Neuronal stem cell (in vitro differentiated cells): Measurements from ENCODE around the gene NUP210L. TPM values are rescaled to one million over a fixed set of nuclear protein-coding genes. Genes with fewer than 3 reads are reported as not detected.

ENCODE experiments used
- DNase-seq: peaks from one replicate; pipeline ENCODE4 v3.0.0-alpha.2; 2013; ENCODE audit warnings: low spot score
- H2AFZ ChIP-seq: one replicate; pipeline ENCODE4 v1.6.1; 2013; ENCODE audit warnings: mild to moderate bottlenecking, low read length, inconsistent platforms
- H2AK5ac ChIP-seq: 2 replicates; pipeline ENCODE4 v1.6.1; 2013; ENCODE audit warnings: low read depth, mild to moderate bottlenecking, inconsistent platforms, low read length, moderate library complexity, mixed read lengths
- H2BK120ac ChIP-seq: 2 replicates; pipeline ENCODE4 v1.6.1; 2013; ENCODE audit warnings: low read depth, mild to moderate bottlenecking, inconsistent platforms, low read length, moderate library complexity, mixed read lengths
- H2BK12ac ChIP-seq: one replicate; pipeline ENCODE4 v1.6.1; 2013; ENCODE audit warnings: low read length, inconsistent platforms
- H2BK15ac ChIP-seq: 2 replicates; pipeline ENCODE4 v1.6.1; 2013; ENCODE audit warnings: mild to moderate bottlenecking, low read length, inconsistent platforms, mixed read lengths
- H2BK5ac ChIP-seq: one replicate; pipeline ENCODE4 v1.6.1; 2013; ENCODE audit warnings: inconsistent platforms, mild to moderate bottlenecking, low read length, moderate library complexity
- H3K14ac ChIP-seq: one replicate; pipeline ENCODE4 v1.6.1; 2013; ENCODE audit warnings: low read length, inconsistent platforms
- H3K18ac ChIP-seq: 2 replicates; pipeline ENCODE4 v1.6.1; 2013; ENCODE audit warnings: low read length, inconsistent platforms
- H3K23ac ChIP-seq: 2 replicates; pipeline ENCODE4 v1.6.1; 2013; ENCODE audit warnings: low read depth, mild to moderate bottlenecking, mixed read lengths, low read length, inconsistent platforms; ENCODE audit not compliant: poor library complexity
- H3K27ac ChIP-seq: replicated peaks from 3 replicates; pipeline ENCODE4 v1.5.1; 2013; ENCODE audit warnings: low read length, inconsistent platforms
- H3K27me3 ChIP-seq, 3 experiments: 2 replicates each; pipeline ENCODE4 v1.6.1; 2013; ENCODE audit warnings: low read length in 3 of 3, mild to moderate bottlenecking in 2 of 3, inconsistent platforms in 1 of 3, low read depth in 1 of 3, mixed read lengths in 1 of 3, moderate library complexity in 1 of 3; ENCODE audit not compliant: control insufficient read depth in 3 of 3, insufficient read depth in 3 of 3
- H3K36me3 ChIP-seq, 2 donors: replicated peaks in 1 of 2; 2 replicates each; pipeline ENCODE4 v1.6.1; 2013; ENCODE audit warnings: low read length in 2 of 2; ENCODE audit not compliant: control insufficient read depth in 2 of 2, insufficient read depth in 2 of 2
- H3K4ac ChIP-seq: 2 replicates; pipeline ENCODE4 v1.6.1; 2013; ENCODE audit warnings: inconsistent platforms, mild to moderate bottlenecking, low read length, moderate library complexity
- H3K4me1 ChIP-seq, 2 donors: 1 replicate in 1 of 2; 2 replicates in 1 of 2; pipeline ENCODE4 v1.6.1; 2013; ENCODE audit warnings: low read length in 2 of 2, low read depth in 1 of 2; ENCODE audit not compliant: control insufficient read depth in 2 of 2, insufficient read depth in 1 of 2
- H3K4me2 ChIP-seq: one replicate; pipeline ENCODE4 v1.6.1; 2013; ENCODE audit warnings: mild to moderate bottlenecking, low read length, inconsistent platforms; ENCODE audit not compliant: insufficient read depth, poor library complexity, severe bottlenecking
- H3K4me3 ChIP-seq, 2 donors: 2 replicates each; pipeline ENCODE4 v1.5.1; 2013; ENCODE audit warnings: low read length in 2 of 2, mild to moderate bottlenecking in 2 of 2, inconsistent platforms in 1 of 2, moderate library complexity in 1 of 2
- H3K79me1 ChIP-seq: one replicate; pipeline ENCODE4 v1.6.1; 2013; ENCODE audit warnings: low read depth, mild to moderate bottlenecking, inconsistent platforms, low read length, moderate library complexity
- H3K9ac ChIP-seq: one replicate; pipeline ENCODE4 v1.6.1; 2013; ENCODE audit warnings: mild to moderate bottlenecking, low read depth, low read length, inconsistent platforms; ENCODE audit not compliant: poor library complexity
- H3K9me3 ChIP-seq, 2 donors: replicated peaks in 1 of 2; 2 replicates each; pipeline versions ENCODE3 to v1.6.1; 2013; ENCODE audit warnings: low read length in 2 of 2, mild to moderate bottlenecking in 2 of 2, inconsistent platforms in 1 of 2, low read depth in 1 of 2, mixed read lengths in 1 of 2, moderate library complexity in 1 of 2; ENCODE audit not compliant: control insufficient read depth in 2 of 2, insufficient read depth in 1 of 2
- H4K8ac ChIP-seq: one replicate; pipeline ENCODE4 v1.6.1; 2013; ENCODE audit warnings: low read depth, mild to moderate bottlenecking, inconsistent platforms, low read length, moderate library complexity
- H4K91ac ChIP-seq: one replicate; pipeline ENCODE4 v1.6.1; 2013; ENCODE audit warnings: low read length, low read depth, mild to moderate bottlenecking, inconsistent platforms; ENCODE audit not compliant: poor library complexity
- WGBS, 2 donors: extraction: QIAGEN DNeasy Blood & Tissue Kit; methylation state at CpG; one replicate each; pipeline ENCODE4 v1.1.7; 2013; ENCODE audit warnings: missing lambda C conversion rate in 2 of 2, mixed read lengths in 1 of 2; ENCODE audit not compliant: insufficient read length in 2 of 2, insufficient replicate concordance in 1 of 2; ENCODE audit errors: extremely low coverage in 2 of 2; 5-methylcytosine and 5-hydroxymethylcytosine counted together
- small RNA-seq: library from polyadenylated mRNA; stranded (forward); fragments of <200 nt; extraction: miRNeasy Mini kit (QIAGEN cat#:217004); gene quantifications from one replicate; pipeline ENCODE3, GENCODE V24; 2013; ENCODE audit not compliant: insufficient read depth

Gene NUP210L

GRCh38 chr1:153944005-153944826 lies 210.7 kb downstream of the NUP210L start:
- Histone ChIP-seq H3K4me1 (peaks cover 7 to 13% of the 10 kb centered on the region in 2 donors), H3K27ac (no peak overlapping the region), H4K8ac (no peak overlapping the region), H2BK5ac (no peak overlapping the region), H2AFZ (no peak overlapping the region), H3K36me3 (peaks cover 10 to 78% of the 10 kb centered on the region in 2 donors), H3K79me1 (peaks cover 4% of the 10 kb centered on the region), H4K91ac (no peak overlapping the region), H3K27me3 (peaks cover 0 to 3% (median 0%) of the 10 kb centered on the region in 3 experiments), H3K9me3 (no peaks in the 10 kb centered on the region), H2BK12ac (no peak overlapping the region), H3K4me2 (no peak overlapping the region), H2AK5ac (no peak overlapping the region), H3K18ac (no peak overlapping the region), H3K4me3 (peak overlapping the region; percentile 13 to 89), H3K14ac (no peak overlapping the region), H3K4ac (no peak overlapping the region), H2BK120ac (no peak overlapping the region), H2BK15ac (no peak overlapping the region), H3K23ac (no peak overlapping the region), H3K9ac (peak overlapping the region; percentile 52)
- DNase-seq: no peak
- WGBS, 2 donors: no CpG with 5 or more reads among the region's 15 CpGs

GRCh38 chr1:153942766-153943549 lies 211.9 kb downstream of the NUP210L start:
- no peak overlapping the region for H3K14ac ChIP-seq
- H3K9me3 ChIP-seq: no peaks in the 10 kb centered on the region
- no peak overlapping the region for H3K23ac ChIP-seq
- no peak overlapping the region for H2AFZ ChIP-seq
- DNase-seq: no peak
- peaks cover 7 to 13% of the 10 kb centered on the region in 2 donors for H3K4me1 ChIP-seq
- no peak overlapping the region for H3K27ac ChIP-seq
- H4K91ac ChIP-seq: no peak overlapping the region
- H4K8ac ChIP-seq: no peak overlapping the region
- H3K4me3 ChIP-seq: peak overlapping the region in 1 of 2 donors; percentile 4
- H3K79me1 ChIP-seq: peaks cover 4% of the 10 kb centered on the region
- no peak overlapping the region for H2BK120ac ChIP-seq
- no peak overlapping the region for H2BK12ac ChIP-seq
- WGBS, 2 donors: no CpG with 5 or more reads among the region's 11 CpGs
- H3K9ac ChIP-seq: no peak overlapping the region
- H3K27me3 ChIP-seq: peaks cover 0 to 3% (median 0%) of the 10 kb centered on the region in 3 experiments
- H2BK5ac ChIP-seq: no peak overlapping the region
- no peak overlapping the region for H3K4ac ChIP-seq
- no peak overlapping the region for H3K4me2 ChIP-seq
- no peak overlapping the region for H2BK15ac ChIP-seq
- no peak overlapping the region for H2AK5ac ChIP-seq
- H3K36me3 ChIP-seq: peaks cover 3 to 73% of the 10 kb centered on the region in 2 donors
- no peak overlapping the region for H3K18ac ChIP-seq

Small RNA genes within 50 kb of the gene (small RNA-seq; reads per million reads assigned to genes)
- 12.6 reads per million, percentile 66 among the genes with 10 or more reads in this experiment for gene MIR190B
- not detected for gene MIR5698
- gene MIR6737: 16.2 reads per million, percentile 74 among the genes with 10 or more reads in this experiment
- not detected for gene RNU6-179P
